OCI-LY7 (cell line): Measurements from ENCODE around the gene SLC25A22. TPM values are rescaled to one million over a fixed set of nuclear protein-coding genes. Genes with fewer than 3 reads are reported as not detected.

Source experiments
- BruUV-seq: library from RNA; stranded (reverse); fragments of 400-500 nt; replicated peaks from 2 replicates; lab custom pipeline; 2021; lab: Mats Ljungman, UMichigan
- CTCF ChIA-PET: fragments of 300-600 bp; sonication (Branson Sonifier 250); formaldehyde crosslinking; loops from one replicate; lab custom pipeline; 2022; ENCODE audit warnings: antibody characterized with exemption; ENCODE audit not compliant: unreplicated experiment; lab: Charles Lee
- POLR2A ChIA-PET: fragments of 300-600 bp; sonication (Branson Sonifier 250); formaldehyde crosslinking; loops from one replicate; lab custom pipeline; 2022; ENCODE audit warnings: antibody characterized with exemption; lab: Charles Lee
- DNase-seq: peaks from one replicate; pipeline ENCODE4 v3.0.0-alpha.2; 2015; ENCODE audit warnings: low spot score
- H2AFZ ChIP-seq: fragments of 200-600 bp; sonication (generic), shearing (Covaris generic); 2 replicates; pipeline ENCODE4 v1.6.1; 2014; ENCODE audit warnings: mild to moderate bottlenecking, antibody characterized with exemption, low read length, moderate library complexity
- H3K27ac ChIP-seq: fragments of 200-600 bp; sonication (generic); 2 replicates; pipeline ENCODE4 v1.5.1; 2014; ENCODE audit warnings: mixed run types, low read depth, mild to moderate bottlenecking, moderate library complexity, low read length, inconsistent platforms; ENCODE audit not compliant: poor library complexity, severe bottlenecking
- H3K36me3 ChIP-seq: fragments of 200-600 bp; sonication (generic); 2 replicates; pipeline ENCODE4 v1.6.1; 2014; ENCODE audit warnings: mild to moderate bottlenecking, antibody characterized with exemption, low read length, moderate library complexity, mixed read lengths; ENCODE audit not compliant: insufficient read depth
- H3K4me1 ChIP-seq: fragments of 200-600 bp; sonication (generic); 2 replicates; pipeline ENCODE4 v1.5.1; 2014; ENCODE audit warnings: mild to moderate bottlenecking, low read length; ENCODE audit not compliant: insufficient read depth, poor library complexity, severe bottlenecking
- H3K4me2 ChIP-seq: fragments of 200-600 bp; sonication (generic); 2 replicates; pipeline ENCODE4 v1.6.1; 2014; ENCODE audit warnings: mild to moderate bottlenecking, low read length
- H3K4me3 ChIP-seq: fragments of 200-600 bp; sonication (generic); 2 replicates; pipeline ENCODE4 v1.5.1; 2014; ENCODE audit warnings: mild to moderate bottlenecking, low read depth, low read length; ENCODE audit not compliant: poor library complexity, severe bottlenecking
- H3K79me2 ChIP-seq: fragments of 200-600 bp; sonication (generic); 2 replicates; pipeline ENCODE4 v1.6.1; 2016; ENCODE audit warnings: low read depth, mild to moderate bottlenecking, low read length, moderate library complexity, mixed read lengths; ENCODE audit not compliant: insufficient read depth
- H3K9me2 ChIP-seq: fragments of 200-600 bp; sonication (generic); 2 replicates; pipeline ENCODE4 v1.6.1; 2016; ENCODE audit warnings: mild to moderate bottlenecking, low read length, mixed read lengths; ENCODE audit not compliant: insufficient read depth
- H3K9me3 ChIP-seq: fragments of 200-600 bp; sonication (generic); 2 replicates; pipeline ENCODE4 v1.6.1; 2014; ENCODE audit warnings: mild to moderate bottlenecking, mixed run types, low read length, mixed read lengths
- H4K20me1 ChIP-seq: fragments of 200-600 bp; sonication (generic); 2 replicates; pipeline ENCODE4 v1.6.1; 2014; ENCODE audit warnings: mild to moderate bottlenecking, antibody characterized with exemption, low read length, moderate library complexity, mixed read lengths; ENCODE audit not compliant: insufficient read depth
- EZH2phosphoT487 ChIP-seq: fragments of 200-600 bp; sonication (generic); IDR thresholded peaks from 2 replicates; pipeline ENCODE4 v1.6.1; 2018; ENCODE audit warnings: low read depth, borderline replicate concordance, mild to moderate bottlenecking, mixed run types, antibody characterized with exemption, low read length, moderate library complexity, mixed read lengths
- intact Hi-C: fragments of 100-400 bp; cut with micrococcal nuclease; formaldehyde crosslinking; loops from one replicate; pipeline ENCODE4 v1.10.0; 2022; ENCODE audit not compliant: unreplicated experiment
- total RNA-seq, 2 experiments: library from RNA; depleted of rRNA in 1 of 2; stranded (reverse); fragments of >200 nt in 1 of 2; shearing (Covaris generic) in 1 of 2; gene quantifications; 2 replicates each; pipeline ENCODE4 v1.2.3, GENCODE V29; 2014 to 2022
- TF ChIP-seq, protein P1 (sequence below): fragments of 200-600 bp; sonication (generic); conservative IDR thresholded peaks from 2 replicates; pipeline ENCODE4 v1.5.1; 2014; ENCODE audit warnings: mild to moderate bottlenecking, antibody characterized with exemption, low read length, moderate library complexity, mixed read lengths

Gene SLC25A22
- total RNA-seq, 2 experiments from 2014 or later = 30.8 to 50.9 TPM

DNA sequence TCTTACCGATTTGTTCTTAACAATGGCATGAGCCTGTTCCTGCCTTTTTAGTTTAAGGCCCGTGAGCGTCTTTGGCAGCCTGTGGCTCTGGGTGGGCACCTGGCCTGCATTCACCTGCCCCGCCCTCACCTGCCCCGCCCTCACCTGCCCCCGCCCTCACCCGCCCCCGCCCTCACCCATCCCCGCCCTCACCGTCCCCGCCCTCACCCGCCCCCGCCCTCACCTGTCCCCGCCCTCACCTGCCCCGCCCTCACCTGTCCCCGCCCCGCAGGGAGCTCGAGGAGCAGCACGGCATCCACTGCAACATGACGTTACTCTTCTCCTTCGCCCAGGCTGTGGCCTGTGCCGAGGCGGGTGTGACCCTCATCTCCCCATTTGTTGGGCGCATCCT lies 35.0 kb downstream of the SLC25A22 start:
- Histone ChIP-seq H3K9me2 (no peaks in the 10 kb centered on the region), H4K20me1 (peaks cover 4% of the 10 kb centered on the region; the same call in 1 of the 2 replicates), H3K4me1 (no peaks in the 10 kb centered on the region), H3K4me3 (no peak overlapping the region), H3K27ac (no peak overlapping the region), H2AFZ (no peak overlapping the region), H3K79me2 (no peaks in the 10 kb centered on the region), H3K36me3 (peaks cover 95% of the 10 kb centered on the region), H3K4me2 (no peak overlapping the region), H3K9me3 (no peaks in the 10 kb centered on the region)
- POLR2A ChIA-PET = no interaction called here
- no peak for TF ChIP-seq EZH2phosphoT487
- TF ChIP-seq, protein P1, sequence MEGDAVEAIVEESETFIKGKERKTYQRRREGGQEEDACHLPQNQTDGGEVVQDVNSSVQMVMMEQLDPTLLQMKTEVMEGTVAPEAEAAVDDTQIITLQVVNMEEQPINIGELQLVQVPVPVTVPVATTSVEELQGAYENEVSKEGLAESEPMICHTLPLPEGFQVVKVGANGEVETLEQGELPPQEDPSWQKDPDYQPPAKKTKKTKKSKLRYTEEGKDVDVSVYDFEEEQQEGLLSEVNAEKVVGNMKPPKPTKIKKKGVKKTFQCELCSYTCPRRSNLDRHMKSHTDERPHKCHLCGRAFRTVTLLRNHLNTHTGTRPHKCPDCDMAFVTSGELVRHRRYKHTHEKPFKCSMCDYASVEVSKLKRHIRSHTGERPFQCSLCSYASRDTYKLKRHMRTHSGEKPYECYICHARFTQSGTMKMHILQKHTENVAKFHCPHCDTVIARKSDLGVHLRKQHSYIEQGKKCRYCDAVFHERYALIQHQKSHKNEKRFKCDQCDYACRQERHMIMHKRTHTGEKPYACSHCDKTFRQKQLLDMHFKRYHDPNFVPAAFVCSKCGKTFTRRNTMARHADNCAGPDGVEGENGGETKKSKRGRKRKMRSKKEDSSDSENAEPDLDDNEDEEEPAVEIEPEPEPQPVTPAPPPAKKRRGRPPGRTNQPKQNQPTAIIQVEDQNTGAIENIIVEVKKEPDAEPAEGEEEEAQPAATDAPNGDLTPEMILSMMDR = no peak
- DNase-seq = no peak
- no TSS peak for BruUV-seq
- intact Hi-C loops = no loop called here
- CTCF ChIA-PET = interaction anchor here (1.7 kb wide), 1 partner anchor 14 kb away, joined by 4 read pairs; no protein-coding TSS in a partner anchor

- Histone ChIP-seq H3K79me2 (no peaks in the 10 kb centered on the region), H3K4me3 (no peak overlapping the region), H3K9me3 (no peaks in the 10 kb centered on the region), H4K20me1 (peaks cover 4% of the 10 kb centered on the region; the same call in 1 of the 2 replicates), H3K4me2 (no peak overlapping the region), H3K36me3 (peaks cover 98% of the 10 kb centered on the region), H3K27ac (no peak overlapping the region), H3K4me1 (no peaks in the 10 kb centered on the region), H2AFZ (no peak overlapping the region), H3K9me2 (no peaks in the 10 kb centered on the region)
- ChIA-PET CTCF (no interaction called here), POLR2A (no interaction called here)
- DNase-seq = peak; percentile 43
- no peak for TF ChIP-seq EZH2phosphoT487
- TF ChIP-seq, protein P1 = peak; percentile 39; the same call in 1 of the 2 replicates
- no TSS peak for BruUV-seq
- intact Hi-C loops = no loop called here
These were observed 35.5 kb downstream of the SLC25A22 start for GRCh38 chr11:762421-763072.

DNA sequence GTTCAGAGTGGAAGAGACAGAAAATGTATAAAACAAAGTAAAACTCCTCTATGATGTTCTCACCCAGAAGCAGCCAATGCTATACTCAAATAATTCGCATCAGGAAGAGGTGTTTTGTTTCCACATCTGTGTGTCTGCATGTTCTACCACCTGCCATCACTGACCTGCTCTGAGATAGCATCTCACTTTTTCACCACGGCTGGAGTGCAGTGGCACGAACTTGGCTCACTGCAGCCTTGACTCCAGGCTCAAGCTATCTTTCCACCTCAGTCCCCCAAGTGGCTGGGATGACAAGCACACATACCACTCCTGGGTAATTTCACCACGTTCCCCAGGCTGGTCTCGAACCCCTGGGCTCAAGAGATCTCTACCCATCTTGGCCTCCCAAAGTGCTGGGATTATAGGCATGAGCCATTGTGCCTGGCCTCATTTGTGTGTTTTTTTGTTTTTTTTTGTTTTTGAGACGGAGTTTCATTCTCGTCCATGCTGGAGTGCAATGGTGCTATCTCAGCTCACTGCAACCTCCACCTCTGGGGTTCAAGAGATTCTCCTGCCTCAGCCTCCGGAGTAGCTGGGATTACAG lies 36.5 kb downstream of the SLC25A22 start:
- no peaks in the 10 kb centered on the region for H3K9me3 ChIP-seq
- TF ChIP-seq EZH2phosphoT487 = no peak
- TF ChIP-seq, protein P1 = no peak
- no peaks in the 10 kb centered on the region for H3K9me2 ChIP-seq
- no peaks in the 10 kb centered on the region for H3K79me2 ChIP-seq
- no peak overlapping the region for H2AFZ ChIP-seq
- no peak for DNase-seq
- no peak overlapping the region for H3K4me2 ChIP-seq
- no peak overlapping the region for H3K27ac ChIP-seq
- BruUV-seq = no TSS peak
- intact Hi-C loops = no loop called here
- no peak overlapping the region for H3K4me3 ChIP-seq
- no peaks in the 10 kb centered on the region for H3K4me1 ChIP-seq
- peaks cover 98% of the 10 kb centered on the region for H3K36me3 ChIP-seq
- ChIA-PET POLR2A (no interaction called here), CTCF (no interaction called here)
- H4K20me1 ChIP-seq = peaks cover 4% of the 10 kb centered on the region; the same call in 1 of the 2 replicates
